ENCODE measurements around the gene RPS2.

The RPS2 gene

DNA sequence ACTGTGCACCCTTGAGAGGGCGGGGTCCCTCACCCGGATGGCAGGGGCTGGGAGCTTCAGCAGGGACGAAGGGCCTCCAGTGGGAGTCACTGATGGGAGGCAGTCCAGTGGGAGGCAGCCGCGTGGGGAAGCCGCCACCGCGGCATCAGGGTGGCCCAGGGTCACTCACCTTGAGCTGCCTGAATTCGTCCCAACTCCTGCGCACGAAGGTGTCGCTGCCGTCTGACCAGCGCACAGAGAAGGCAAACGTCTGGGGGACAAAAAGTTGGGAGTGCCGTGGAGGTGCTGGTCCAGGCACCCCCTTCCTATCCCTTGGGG is 16.1 kb upstream of the RPS2 start:
- DNase-seq = no peak

DNA sequence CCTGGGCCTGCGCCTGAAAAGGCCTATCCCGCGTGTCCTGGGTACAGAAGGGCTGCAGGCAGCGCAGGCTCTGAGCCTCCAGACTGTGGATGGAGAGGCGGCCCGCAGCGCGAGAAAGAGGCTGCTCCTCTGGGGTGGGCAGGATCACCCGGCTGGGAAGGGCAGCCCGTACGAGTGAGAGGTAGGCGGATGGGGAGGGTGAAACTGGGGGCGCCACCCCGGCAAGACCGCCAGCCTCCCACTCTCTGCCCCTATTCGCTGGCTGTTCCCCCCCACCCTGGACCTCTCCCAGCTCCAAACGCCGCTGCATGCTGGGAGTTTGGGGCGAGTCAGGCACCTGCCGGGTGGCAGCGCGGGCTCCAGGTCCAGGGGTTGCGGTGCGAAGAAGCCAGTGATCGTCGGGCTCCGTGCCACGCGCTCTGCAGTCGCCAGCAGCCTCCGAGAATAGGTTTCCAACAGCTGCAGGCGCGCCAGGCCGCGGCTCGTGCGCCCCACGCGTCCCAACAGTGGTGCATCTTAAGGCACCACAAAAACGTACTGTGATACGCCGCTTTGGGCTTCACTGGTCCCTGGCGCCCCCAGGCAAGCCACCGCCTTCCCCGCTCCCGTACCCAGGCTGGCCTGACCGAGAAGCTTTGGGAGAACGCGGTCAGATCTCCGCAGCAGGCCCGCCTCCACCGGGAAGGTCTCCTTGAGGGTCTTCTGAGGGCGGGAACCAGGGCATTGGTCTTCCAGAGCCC is 15.6 kb upstream of the RPS2 start:
- DNase-seq = no peak

DNA sequence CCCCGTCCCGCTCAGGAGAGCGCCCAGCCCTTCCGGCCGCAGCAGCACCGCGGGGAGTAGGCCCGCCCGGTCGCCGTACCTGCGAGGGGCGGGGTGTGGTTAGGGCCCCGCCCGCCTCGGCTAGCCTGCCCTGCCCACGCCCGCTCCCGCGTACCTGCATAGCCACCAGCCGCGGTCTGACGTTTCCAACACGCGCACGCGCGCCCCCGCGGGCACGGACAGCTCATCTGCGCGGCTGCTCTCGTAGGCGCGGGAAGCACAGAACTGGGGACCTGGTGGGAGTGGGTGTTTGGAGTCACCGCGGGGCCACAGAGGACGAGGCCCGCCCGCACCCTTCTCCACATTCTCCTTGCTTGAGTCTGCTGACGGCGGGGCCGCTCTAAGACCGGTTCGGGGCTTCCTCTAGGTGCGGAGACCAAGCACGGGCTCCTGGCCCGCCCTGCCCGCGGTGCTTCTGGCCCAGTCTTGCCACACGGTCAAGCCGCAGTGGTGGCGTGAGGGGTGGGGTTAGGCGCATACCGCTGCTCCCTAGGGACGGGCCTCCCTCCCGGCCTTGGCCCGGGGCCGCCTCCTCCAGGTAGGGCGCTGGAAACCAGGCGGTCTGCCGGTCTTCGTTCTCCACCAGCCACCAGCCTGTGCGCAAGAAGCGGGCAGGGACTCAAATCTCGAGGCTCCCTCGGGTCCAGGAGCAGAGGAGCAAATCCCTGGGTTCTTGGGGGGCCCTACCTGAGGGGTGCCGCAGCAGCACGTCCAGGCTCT is 14.8 kb upstream of the RPS2 start:
- no peak for DNase-seq

DNA sequence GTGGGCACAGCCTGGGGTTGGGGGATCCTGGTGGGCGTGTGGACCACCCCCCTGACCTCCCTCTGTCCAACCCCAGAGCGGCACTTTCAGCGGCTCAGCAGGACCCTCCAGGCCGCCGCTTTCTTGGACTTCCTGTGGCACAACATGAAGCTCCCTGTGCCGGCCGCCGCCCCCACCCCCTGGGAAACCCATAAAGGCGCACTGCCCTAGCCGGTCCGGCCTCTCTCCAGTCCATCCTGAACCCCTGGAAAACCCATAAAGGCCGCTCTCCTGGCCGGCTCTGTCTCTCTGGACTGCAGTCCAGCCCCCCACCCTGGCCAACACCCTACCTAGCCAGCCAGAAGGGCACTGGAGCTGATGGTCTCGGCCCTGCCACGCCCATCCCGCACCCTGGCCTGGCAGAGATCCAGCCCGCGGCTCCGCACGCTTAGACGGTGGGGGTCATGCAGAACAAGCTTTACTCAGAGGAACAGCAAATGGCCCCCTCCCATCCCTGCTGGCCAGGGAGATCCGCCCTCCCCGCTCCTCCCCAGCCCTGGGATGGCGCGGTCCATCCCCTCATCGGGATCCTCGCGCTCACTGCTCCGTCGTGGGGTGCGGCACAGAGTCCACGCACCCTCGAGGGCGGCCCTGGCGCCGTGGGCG is 14.0 kb upstream of the RPS2 start:
- no peak for DNase-seq

DNA sequence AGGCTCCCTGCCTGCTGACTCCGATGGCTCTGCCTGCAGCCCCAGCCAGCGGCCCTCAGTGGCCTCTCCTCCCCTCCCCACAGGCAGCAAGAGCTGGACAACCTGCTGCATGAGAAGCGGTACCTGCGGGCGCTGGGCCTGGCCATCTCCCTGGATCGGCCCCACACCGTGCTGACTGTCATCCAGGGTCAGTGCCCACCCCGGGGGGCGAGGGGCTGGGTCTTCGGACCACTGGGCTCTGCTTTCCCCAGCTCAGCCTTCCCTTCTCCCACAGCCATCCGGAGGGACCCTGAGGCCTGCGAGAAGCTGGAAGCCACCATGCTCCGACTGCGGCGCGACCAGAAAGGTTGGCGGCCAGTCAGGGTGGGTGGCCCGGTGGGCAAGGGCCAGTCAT is 13.2 kb upstream of the RPS2 start:
- no peak for DNase-seq

DNA sequence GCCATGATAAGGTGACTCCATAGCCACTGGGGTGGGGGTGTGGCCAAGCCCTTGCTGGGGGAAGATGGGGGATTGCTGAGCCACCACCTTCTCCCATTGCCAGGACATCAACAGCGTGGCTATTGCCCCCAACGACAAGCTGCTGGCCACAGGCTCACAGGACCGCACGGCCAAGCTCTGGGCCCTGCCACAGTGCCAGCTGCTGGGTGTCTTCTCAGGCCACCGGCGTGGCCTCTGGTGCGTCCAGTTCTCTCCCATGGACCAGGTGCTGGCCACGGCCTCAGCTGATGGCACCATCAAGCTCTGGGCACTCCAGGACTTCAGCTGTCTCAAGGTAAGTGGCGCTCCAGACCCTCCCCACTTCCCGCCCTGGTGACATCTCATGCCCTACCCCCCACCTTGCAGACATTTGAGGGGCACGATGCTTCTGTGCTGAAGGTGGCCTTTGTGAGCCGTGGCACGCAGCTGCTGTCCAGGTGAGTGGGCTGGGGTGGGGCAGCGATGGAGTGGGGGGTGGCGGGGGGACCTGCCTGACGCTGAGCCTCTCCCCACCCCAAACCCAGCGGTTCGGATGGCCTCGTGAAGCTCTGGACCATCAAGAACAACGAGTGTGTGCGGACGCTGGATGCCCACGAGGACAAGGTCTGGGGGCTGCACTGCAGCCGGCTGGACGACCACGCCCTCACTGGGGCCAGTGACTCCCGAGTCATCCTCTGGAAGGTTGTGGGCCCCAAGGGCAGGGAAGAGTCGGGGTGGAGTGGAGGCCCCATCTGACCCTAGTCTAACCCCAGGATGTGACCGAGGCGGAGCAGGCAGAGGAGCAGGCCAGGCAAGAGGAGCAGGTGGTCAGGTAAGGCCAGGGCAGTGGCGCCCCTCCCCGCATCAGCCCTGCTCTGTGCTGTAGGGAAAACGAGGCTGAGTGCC is 12.6 kb upstream of the RPS2 start:
- no peak for DNase-seq

DNA sequence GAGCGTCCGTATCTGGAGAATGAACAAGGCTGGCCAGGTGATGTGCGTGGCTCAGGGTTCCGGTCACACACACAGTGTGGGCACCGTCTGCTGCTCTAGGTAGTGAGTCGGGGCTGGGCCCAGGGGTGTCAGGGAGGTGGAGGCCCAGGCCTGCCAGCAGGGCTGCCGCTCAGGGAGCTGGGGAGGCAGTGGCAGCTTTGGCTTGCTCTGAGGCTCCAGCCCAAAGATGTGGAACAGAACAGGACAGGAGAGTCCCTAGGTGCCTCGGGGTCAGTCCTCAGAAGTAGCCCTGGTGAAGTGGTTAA is 11.5 kb upstream of the RPS2 start:
- no peak for DNase-seq

DNA sequence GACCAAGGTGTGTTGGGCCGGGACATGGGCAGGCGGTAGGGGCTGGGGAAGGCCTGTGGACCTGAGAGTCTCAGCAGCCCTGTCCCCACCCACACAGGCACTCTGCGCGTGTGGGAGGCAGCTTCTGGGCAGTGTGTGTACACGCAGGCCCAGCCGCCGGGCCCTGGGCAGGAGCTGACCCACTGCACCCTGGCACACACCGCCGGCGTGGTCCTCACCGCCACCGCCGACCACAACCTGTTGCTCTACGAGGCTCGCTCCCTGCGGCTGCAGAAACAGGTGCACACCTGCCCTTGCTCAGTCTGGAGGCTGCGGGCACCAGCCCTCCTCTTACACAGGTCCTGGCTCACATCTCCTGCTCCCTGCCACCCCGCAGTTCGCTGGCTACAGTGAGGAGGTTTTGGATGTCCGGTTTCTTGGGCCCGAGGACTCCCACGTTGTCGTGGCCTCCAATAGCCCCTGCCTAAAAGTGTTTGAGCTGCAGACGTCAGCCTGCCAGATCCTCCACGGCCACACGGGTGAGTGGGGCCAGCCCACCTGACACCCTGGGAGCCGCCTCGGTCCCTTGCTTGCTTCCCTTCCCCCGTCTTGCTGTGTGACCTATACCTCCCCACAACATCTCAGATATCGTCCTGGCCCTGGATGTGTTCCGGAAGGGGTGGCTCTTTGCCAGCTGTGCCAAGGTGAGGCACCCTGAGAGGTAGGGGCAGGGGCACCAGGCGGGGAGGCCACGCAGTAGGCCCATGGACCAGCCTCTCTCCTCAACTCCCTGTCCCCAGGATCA is 11.0 kb upstream of the RPS2 start:
- no peak for DNase-seq

DNA sequence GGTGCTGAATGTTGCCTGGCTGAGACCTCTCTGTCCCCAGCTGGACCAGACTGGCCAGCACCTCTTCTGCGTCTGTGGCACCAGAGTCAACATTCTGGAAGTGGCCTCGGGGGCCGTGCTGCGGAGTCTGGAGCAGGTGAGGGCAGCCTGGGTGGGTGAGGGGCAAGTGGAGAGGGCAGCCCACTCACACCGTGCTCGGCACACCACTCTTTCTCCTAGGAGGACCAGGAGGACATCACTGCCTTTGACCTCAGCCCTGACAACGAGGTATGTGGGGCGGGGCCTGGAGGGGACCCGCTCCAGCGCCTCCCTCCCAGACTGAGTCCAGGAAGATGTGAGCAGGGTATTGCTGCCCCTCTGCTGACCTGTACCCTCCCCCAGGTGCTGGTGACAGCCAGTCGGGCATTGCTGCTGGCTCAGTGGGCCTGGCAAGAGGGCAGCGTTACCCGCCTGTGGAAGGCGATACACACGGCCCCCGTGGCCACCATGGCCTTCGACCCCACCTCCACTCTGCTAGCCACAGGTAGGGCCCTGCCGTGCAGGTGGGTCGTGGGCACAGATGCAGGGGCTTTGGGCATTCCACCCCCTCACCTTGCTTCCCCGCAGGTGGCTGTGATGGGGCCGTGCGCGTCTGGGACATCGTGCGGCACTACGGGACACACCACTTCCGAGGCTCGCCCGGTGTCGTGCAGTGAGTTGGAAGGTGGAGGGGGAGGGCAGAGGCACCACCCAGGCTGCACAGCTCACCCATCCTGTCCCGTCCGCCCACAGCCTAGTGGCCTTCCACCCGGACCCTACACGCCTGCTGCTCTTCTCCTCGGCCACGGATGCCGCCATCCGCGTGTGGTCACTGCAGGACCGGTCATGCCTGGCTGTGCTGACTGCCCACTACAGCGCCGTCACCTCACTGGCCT is 9.8 kb upstream of the RPS2 start:
- no peak for DNase-seq

DNA sequence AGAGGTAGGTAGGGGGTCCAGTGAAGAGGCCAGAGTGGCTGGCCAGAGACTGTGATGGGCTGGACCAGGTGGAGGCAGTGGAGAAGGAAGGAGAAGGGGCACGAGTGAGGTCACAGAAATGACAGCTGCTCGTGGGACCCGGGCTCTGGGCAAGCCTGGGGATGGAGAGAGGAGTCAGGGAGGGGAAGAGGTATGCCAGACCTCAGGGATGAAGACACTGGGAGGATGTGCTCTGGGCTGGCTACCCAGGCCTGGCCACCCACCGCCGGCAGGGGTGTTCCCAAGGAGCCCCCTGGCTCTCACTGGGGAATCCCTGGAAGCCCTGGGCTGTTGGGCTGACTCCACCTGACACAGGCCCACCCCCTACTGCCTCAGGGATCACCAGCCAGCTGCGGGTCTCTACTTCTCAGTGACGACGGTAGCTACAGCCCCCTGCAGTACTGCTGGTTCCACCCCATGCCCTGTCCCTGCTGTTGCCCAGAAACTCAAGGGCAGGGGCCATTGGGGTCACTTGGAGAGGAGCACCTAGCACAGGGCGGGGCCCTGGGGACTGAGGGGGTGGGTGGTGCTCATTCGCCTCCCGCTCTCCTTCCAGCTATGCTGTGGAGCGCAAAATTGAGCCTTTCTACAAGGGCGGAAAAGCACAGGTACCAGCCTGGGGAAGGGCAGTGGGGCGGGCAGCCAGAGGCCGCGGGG is 9.0 kb upstream of the RPS2 start:
- no peak for DNase-seq

DNA sequence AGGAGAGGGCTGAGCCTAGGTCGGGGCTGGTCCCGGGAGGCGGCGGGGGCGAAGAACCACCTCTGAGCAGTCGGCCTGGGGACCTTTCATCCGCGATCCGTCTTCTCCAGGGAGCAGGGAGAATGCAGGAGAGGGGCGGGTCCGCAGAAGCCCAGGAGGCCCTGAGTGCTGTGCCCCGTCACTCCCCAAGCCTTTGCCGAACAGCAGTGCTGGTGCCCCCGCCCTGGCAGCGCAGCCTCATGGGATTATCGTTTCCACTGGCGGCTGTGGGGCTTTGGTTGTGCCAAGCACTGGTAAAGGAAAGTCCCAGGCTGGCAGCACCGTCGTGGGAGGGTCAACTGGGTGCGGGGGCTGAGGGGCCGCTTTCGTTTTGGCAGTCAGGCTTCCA is 7.9 kb upstream of the RPS2 start:
- no peak for DNase-seq

DNA sequence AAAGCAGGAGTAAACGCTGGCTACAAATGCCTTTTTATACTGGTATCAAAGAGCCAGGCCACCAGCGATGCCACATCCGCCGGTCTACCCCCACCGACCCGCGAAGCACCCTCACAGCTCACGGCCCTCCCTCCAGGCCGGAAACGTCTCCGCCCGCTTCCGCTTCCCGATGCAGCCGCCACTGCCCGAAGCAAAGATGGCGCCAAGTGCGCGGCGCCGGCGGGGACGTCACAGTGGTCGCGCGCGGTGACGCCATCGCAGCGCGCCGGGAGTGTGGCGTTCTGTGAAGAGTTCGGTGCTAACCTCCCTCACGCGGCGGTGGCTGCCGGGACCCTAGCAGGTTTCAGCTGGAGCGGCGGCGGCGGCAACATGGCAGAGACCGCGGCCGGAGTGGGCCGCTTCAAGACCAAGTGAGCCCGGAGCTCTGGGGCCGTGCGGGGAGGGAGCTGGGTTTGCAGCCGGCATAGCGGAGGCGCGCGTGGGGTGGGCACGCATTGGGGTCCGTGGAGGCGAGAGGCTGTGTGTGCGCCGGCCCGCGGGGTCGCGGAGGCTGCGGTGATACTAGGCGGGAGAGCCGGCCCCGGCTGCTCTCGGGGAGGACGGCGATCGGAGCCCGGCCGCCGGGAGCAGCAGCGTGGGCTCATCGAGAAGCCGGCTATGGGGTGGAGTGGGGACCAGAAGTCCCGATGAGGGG is 7.3 kb upstream of the RPS2 start, which contains the start of gene TBL3:
TBL3 (plus strand) TSS at position 258 of the 694 bp plus-strand sequence; CDS start at position 370, 112 bp downstream.
- DNase-seq = peak; percentile 97

DNA sequence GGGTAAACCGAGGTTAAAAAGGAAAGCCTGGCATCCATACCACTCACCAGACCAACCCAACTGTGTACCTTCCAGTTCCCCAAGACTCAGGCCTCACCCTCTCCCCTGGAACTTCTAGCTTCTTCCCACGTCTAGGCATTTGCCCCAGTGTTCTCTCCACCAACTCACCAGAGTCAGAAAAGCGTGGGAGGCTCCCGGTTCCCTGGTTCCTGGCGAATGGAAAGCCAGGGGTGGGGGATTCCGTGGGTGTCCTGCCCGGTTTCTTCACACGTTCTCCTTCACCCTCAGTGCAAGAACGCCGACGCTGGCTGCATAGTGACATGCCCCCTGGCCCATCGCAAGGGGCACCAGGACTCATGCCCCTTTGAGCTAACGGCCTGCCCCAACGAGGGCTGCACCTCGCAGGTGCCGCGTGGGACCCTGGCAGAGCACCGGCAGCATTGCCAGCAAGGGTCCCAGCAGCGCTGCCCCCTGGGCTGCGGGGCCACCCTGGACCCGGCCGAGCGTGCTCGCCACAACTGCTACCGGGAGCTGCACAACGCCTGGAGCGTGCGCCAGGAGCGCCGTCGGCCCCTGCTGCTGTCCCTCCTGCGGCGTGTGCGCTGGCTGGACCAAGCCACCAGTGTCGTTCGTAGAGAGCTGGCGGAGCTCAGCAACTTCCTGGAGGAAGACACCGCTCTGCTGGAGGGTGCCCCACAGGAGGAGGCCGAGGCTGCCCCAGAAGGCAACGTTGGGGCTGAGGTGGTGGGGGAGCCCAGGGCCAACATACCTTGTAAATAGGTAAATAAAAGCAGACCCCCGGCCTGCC is 3.7 kb upstream of the RPS2 start:
- no peak for DNase-seq

DNA sequence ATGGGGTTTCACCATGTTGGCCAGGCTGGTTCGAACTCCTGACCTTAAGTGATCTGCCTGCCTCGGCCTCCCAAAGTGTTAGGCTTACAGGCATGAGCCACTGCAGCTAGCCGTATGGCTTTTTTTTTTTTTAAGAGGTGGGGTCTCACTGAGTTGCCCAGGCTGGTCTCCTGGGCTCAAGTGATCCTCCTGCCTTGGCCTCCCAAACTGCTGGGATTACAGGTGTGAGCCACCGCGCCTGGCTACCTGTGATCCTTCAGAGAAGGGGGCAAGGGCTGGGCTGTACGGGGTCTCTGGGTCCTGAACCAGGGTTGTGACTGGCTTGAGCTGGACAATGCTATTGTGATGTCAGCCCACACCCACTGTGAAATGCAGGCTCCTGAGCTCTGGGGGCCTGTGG is 1.8 kb upstream of the RPS2 start, which contains the start of gene RNF151:
RNF151 (plus strand) TSS at position 397 of the 400 bp plus-strand sequence. CDS start 26 bp downstream, outside the sequence.
- no peak for DNase-seq

DNA sequence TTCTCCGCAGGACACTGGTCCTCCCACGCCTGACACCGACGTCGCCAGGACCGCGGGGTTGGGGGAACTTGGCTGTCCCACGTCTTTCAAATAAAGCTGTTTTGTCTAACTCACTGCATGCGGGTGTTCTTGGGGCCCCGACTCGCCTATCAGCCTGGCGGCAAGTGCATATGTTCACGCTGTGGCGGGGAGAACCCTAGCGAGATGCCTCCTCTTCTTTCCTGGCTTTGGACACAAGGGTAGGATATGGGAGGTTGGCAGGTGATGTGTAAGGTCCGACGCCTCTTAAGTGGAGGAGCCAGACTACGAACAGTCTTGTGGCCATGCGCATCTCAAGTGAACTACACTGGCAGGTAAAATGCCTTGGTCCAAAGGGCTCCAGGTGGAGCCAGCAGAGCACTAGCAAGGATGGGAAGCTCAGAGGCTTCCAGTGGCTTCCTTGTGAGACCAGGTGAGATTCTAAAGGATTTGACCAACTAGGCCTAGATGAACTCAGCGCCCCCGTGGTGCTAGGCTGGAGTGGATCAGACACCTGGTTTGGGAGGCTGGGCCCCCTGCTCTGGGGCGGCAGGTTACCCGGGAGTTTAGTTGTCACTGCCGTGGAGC is 873 bp upstream of the RPS2 start:
- DNase-seq = no peak

DNA sequence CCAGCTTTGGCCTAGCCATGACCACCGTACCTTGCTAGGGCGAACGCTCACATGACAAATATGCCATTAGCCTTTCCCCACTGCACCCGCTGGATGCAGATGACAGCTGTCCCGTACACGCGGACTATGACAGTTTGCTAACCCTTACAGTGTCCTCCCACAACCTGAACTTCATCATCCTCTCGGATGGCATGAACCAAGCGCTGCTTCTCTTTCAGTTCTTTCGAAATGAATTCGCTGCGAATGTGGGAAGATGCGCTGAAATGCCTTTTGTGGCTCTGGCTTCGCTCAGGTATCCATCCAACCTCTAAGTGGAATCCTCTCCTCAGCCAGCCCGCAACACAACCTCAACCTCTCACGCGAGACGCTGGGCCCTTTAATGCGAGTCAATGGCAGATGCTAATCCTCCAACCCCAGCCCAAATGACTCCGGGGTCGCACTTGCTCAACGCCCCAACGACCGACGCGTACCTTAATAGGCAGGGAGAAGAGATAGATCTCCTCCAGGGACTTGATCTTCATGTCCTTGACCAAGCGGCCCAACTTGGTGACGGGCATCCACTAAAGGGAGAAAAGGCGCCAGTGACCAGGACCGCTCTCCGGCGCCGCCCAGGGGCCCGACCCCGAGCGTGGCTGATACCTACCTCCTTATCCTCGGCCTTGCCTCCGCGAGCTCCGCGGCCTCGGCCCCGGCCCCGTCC is 670 bp downstream of the RPS2 start:
- DNase-seq = no peak

All from GDM1 (cell line).